Measurements from ENCODE around the gene EPN2. TPM values are rescaled to one million over a fixed set of nuclear protein-coding genes. Genes with fewer than 3 reads are reported as not detected.
"Not testable (repeated sequence)": the region's sequence is repeated elsewhere in the genome, so short reads cannot be mapped to it uniquely, and the experiment has no call there.

EPN2 gene
- 9.8 and 10.4 TPM in 2 replicates for total RNA-seq (2014; rRNA removed; shearing (Covaris generic))

DNA sequence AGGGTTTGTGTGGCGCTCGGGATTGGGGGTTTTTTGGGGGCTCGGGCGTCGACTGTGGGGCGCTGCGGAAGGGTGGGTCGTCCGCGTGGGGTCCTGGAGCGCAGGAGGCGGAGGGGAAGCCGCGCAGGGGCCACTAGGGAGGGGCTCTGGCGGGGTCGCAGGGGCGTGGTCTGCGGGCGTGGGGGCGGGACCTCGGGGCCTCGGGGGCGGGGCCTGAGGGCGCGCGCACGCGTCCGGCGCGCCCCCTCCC lies at the start of gene EPN2:
EPN2 (plus strand) TSS at position 228 of the 250 bp plus-strand sequence. CDS start 45,754 bp downstream, outside the sequence.
- DNase-seq (ENCODE audit: low spot score): not testable (repeated sequence)

DNA sequence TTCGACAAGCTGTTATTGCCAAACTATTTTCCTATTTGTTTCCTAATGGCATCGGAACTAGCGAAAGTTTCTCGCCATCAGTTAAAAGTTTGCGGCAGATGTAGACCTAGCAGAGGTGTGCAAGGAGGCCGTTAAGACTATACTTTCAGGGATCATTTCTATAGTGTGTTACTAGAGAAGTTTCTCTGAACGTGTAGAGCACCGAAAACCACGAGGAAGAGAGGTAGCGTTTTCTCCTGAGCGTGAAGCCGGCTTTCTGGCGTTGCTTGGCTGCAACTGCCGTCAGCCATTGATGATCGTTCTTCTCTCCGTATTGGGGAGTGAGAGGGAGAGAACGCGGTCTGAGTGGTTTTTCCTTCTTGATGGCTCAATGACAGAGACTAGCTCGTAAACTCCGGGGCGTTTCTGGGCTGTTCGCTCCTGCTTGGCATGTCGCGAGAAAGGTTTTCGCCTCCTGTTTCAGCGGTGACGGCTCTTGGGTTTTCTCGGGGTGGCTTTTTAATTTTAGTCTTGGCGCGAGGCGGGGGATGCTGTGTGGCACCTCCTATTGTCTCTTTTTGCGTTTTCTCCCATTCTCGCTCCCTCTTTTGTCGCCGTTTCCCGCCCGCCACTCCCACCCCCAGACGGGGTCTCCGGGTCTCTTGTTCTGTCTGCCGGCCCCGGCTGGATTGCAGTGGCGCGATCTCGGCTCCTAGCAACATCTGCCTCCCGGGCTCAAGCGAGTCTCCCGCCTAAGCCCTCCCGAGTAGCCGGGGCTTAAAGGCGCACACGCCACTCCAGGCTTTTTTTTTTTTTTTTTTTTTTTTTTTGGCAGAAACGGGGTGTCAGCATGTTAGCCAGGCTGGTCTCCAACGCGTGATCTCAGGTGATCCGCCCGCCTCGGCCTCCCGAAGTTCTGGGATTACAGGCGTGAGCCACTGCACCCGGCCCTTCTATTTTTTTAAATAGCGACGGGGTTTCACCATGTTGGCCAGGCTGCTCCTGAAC lies 49.0 kb upstream of the EPN2 start:
- DNase-seq (ENCODE audit: low spot score): not testable (repeated sequence)

DNA sequence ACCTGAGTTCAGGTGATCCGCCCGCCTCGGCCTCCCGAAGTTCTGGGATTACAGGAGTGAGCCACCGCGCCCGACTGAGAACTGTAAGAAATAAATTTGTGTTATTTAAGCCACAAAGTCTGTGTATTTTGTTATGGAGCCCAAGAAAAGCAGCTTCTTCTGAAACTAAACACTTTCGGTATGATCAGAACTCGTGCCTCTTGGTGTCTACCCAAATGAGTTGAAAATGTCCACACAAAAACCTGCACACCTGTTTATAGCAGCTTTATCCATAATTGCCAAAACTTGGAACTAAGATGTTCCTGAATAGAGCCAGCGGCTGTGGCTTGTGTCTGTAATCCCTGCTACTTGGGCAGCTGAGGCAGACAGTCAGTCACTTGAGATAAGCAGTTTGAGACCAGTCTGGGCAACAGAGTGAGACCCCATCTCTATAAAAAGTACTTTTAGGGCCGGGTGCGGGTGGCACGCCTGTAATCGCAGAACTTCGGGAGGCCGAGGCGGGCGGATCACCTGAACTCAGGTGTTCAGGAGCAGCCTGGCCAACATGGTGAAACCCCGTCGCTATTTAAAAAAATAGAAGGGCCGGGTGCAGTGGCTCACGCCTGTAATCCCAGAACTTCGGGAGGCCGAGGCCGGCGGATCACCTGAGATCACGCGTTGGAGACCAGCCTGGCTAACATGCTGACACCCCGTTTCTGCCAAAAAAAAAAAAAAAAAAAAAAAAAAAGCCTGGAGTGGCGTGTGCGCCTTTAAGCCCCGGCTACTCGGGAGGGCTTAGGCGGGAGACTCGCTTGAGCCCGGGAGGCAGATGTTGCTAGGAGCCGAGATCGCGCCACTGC lies 48.1 kb upstream of the EPN2 start:
- DNase-seq (ENCODE audit: low spot score): not testable (repeated sequence)

DNA sequence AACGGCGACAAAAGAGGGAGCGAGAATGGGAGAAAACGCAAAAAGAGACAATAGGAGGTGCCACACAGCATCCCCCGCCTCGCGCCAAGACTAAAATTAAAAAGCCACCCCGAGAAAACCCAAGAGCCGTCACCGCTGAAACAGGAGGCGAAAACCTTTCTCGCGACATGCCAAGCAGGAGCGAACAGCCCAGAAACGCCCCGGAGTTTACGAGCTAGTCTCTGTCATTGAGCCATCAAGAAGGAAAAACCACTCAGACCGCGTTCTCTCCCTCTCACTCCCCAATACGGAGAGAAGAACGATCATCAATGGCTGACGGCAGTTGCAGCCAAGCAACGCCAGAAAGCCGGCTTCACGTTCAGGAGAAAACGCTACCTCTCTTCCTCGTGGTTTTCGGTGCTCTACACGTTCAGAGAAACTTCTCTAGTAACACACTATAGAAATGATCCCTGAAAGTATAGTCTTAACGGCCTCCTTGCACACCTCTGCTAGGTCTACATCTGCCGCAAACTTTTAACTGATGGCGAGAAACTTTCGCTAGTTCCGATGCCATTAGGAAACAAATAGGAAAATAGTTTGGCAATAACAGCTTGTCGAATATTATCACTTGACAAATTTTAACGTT lies 47.3 kb upstream of the EPN2 start:
- DNase-seq (ENCODE audit: low spot score): not testable (repeated sequence)

DNA sequence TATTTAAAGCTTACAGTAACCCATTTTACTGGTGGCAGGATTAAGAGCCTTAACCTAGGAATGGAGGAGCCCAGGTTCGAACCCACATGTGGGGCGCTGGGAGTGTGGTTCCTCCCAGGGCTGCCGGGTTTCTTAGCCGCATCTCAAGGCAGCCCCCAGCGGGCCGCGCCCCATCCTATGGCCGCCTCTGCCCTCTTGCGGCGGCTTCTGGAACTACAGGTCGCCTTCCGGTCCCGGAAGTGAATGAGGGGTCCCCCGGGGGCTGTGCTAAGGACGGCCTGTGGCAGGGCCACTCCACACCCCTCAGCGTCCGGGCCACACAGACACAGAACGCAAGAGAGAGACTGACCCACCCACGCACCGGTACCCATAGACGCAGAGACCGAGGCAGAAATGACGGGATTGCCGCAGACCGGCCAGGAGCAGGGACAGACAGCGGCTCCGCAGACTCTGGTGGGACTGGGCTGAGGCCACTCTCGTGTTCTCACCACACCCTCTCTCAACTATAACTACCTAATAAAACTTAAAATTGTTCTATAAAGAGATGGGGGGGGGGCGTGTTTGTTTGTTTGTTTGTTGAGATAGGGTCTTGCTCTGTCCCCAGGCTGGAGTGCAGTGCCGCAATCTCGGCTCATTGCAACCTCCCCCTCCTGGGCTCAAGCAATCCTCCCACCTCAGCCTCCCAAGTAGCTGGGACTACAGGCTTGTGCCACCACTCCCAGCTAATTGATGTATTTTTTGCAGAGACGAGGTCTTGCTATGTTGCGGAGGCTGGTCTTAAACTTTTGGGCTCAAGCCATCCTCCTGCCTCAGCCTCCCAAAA lies 40.6 kb upstream of the EPN2 start:
- not testable (repeated sequence) for DNase-seq (ENCODE audit: low spot score)

DNA sequence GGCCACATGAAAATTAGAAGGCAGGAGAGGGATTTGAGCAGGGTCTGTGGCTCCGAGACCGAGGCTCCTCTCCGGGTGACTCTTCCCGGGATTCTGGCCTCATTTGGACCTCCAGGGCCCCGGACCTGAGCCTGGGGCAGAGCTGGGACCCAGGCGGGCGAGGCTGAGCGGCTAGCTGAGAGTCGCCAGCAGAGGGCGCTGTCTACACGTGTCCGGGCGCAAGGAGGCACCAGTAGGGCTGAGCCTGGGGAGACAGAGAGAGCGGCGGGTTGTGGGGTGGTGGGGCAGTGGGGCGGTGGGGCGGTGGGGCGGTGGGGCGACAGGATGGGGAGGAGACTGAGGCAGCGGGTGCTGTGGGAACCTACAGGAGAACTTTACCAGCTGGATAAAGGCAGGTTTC lies 34.7 kb upstream of the EPN2 start:
- not testable (repeated sequence) for DNase-seq (ENCODE audit: low spot score)

DNA sequence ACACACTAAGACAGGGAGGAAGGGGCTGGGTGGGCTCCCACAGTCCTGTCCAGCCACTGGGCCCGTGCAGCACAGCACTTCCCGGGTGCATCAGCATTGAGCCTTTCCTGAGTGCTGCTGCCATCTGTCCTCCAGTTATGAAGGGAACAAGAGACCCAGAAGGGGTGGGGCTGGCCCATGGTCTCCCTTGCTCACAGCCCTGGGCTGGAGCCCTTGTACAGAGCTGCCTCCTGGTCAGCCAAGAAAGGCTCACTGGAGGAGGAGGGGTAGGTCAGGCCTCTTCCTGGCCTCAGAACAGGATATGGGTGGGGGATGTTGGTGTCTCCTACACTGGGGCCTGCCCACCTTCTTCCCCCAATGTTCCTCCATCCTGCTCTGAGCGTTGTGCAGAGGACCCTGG lies 33.7 kb upstream of the EPN2 start:
- DNase-seq (ENCODE audit: low spot score): not testable (repeated sequence)

DNA sequence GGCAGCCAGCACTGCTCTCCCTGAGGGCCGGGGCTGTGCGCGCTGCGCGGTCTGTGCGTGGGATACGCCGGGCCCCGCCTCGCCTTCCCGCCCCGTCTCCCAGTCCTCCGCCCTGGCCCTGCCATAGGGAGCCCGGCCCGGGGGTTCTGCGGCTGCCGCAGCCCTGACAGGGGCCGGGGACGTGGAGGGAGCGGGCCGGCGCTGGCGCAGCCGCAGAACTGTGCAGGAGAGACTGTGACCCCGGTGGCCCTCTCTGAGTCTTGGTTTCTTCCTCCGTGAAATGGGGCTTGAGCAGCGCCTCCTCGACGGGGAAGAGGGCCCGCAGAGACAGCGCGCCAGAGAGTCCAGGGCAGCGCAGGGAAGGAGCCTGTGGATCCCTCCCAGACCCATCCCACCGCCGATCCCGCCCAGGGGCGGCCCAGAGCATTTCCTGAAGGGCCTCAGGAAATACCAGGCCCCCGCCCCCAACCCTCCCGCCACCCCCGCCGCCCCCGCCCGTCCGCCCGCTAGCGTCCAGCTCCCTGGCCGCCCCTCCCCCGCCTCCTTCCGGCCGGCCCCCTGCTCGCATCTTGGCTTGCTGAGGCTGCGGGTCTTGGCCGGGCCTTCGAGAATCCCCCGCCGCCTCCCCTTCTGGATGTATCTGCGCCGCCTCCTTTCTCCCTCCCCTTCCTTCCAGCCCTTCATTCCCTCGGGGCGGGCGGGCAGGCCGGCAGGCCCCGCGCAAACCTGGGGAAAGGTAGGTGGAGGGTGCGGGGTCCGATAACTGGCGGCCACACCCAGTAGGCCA lies 21.9 kb upstream of the EPN2 start:
- not testable (repeated sequence) for DNase-seq (ENCODE audit: low spot score)

DNA sequence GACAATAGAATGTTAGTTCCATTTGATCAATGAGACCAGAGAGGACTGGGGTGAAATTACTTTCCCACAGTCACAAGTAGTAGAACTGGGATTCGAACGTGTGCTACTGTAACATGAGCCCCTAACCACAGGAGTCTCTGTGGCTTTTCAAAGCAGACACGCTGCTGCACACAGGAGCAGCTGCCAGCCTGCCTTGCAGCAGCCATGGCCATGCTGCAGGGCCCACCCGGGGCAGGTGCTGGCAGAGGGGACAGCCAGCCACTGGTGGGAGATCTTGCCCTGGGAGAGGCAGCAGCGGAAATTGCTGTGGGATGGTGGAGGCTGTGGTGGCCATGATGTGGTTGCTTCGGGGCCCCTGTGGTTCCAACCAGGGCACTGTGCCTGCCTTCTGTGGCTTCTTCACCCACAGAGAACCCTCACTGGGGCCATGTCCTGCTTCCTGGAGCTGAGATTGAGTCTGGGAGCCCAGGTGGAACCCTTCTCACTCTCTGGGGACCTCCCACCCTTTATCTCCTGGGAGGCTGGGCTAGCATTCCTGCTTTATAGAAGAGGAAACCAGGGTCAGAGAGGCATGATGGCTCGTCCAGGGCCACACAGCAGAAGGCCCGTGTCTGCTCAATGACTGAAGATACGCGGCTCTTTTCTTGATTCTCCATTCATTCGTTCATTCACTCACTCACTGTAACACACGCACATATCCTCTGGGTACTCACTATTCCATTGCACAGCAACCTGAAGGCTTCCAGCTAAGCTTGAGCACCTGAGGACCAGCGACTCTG lies 20.8 kb upstream of the EPN2 start:
- not testable (repeated sequence) for DNase-seq (ENCODE audit: low spot score)

DNA sequence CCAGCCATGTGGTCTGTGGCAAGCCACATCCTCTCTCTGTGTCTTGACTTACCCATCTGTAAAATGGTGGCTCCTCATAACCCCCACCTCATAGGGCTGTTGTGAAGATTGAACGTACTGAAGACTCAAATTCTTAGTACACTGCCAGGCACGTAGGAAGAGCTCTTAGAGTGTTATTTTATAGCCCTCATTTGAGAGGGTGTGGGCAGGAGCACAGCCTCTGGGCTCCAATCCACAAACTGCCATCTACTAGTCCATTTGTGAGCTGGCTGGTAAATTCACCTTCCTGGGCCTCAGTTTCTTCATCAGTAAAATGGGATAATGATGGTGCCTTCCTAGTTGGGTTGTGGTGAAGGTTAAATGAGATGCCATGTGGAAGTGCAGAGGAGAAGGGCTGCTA lies 18.3 kb upstream of the EPN2 start:
- DNase-seq (ENCODE audit: low spot score): not testable (repeated sequence)

DNA sequence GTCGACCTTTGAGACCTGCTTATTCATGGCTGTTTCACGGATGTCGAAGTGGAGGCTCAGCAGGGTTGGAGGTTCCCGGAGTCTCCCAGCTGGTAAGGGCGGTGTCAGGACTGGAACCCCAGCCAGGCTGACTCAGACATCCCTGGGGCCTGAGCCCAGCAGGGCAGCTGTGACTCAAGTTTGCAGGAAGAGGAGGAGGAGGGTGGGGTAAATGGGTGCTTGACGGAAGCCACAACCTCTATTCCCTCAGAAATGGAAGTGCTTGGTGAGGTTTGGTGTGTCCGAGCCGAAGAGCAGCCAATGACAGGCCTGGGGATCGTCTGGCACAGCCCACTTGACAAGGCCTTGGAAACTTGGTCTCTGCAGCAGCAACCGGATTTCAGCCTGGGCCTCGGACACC lies 17.8 kb upstream of the EPN2 start:
- not testable (repeated sequence) for DNase-seq (ENCODE audit: low spot score)

DNA sequence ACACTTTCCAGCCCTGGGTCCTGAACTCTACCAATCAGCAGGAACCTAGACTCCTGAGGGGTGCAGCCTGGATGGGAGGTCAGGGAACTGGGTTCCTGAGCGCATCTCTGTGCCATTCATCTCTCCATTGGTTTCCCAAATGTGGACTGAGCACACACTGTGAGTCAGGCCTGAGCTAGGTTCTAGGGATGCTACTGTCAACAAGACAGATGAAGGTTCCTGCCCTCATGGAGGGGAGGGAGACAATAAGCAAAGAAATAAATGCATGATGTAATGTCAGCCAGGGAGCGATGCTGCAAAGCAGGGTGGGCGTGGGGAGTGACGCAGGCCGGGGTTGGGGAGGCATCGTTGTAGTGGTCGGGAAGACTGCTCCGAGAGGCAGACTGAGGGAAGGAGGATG lies 17.0 kb upstream of the EPN2 start:
- not testable (repeated sequence) for DNase-seq (ENCODE audit: low spot score)

DNA sequence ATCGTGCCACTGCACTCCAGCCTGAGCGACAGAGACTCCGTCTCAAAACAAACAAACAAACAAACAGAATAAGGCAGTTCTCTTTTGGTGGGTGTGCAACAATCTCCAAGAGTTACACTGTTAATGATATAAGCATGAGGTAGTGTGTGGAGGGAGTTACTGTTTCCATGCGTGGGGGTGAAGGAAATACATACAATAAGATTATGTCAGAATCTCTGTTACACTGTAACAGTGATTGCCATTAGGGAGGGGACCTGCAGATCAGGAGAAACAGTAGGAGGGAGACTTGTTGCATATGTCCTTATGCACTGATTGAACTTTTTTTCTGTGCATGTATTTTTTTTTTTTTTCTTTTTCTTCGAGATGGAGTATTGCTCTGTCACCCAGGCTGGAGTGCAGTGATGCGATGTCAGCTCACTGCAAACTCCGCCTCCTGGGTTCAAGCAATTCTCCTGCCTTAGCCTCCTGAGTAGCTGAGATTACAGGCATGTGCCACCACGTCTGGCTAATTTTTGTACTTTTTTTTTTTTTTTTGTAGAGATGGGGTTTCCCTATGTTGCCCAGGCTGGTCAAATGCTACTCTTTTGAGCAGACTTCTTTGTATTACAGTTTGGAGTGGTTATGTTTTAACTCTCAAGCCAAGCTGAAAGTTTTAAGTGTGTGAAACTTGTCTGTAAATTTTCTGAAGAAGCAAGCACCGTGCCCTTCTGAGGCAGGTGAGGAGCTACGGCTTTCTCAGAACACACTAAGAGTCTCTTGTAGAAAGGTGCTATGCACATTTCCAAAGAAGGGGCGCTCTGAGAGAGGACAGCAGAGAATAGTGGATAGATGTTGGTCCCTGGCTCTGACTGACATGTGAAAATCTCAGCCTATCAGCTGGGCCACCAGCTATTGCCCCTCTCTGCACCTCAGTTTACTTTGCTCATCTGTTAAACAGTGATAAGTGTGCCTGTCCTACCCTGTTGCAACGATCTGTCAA lies 10.3 kb upstream of the EPN2 start:
- not testable (repeated sequence) for DNase-seq (ENCODE audit: low spot score)

DNA sequence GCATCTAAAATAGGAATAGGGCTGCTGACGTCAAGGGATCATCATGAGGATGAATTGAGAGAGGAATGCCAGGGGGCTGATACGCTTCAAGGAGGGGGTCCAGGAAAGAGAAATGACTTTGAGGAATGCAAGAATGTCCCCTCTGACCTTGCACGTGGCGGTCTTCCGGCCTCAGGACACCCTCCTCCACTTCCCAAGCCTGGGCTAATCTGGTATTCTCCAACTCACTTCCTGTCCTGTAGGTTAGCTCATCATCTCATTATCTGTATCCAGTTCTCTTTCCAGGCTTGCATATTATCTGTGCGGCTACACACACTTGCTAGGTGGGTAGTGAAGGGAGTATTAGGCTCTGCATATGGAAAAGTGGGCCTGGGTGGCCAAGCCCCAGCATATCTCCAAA lies 2.5 kb upstream of the EPN2 start:
- DNase-seq (ENCODE audit: low spot score): not testable (repeated sequence)

DNA sequence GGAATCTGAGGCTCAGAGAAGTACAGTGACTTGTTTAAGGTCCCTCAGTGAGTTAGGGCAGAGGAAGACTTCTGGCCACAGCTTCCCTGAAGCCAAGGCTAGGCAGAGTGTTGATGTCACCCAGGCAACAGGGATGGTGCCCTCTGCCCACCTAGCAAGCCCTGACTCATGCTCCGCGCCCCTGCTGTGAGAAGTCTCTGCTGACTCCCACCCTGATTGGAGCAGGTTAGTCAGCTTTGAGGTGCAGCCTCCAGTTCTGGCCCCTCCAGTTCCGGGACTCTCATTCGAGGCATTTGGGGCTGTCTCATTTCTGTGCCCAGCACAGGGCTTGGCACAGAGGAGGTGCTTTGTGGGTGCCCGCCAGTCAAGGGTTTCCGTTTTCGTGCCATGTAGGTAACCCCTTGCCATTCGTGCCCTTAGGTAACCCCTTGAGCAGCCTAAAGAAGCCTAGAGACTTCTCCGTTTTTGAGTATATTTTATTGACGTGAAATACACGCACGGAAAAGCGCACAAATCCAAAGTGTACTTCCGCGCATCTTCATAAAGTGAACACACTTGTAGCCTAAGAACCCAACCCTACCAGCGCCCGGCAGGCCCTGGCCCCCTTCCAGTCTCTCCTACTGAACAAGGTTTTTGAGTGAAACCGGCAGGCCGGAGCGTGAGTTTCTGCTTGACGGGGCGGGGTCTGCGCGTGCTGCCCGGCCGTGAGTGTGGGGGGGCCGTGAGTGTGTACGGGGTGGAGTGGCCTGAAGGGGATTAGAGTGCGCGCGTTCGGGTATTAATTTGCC lies 621 bp upstream of the EPN2 start:
- DNase-seq (ENCODE audit: low spot score): not testable (repeated sequence)

DNA sequence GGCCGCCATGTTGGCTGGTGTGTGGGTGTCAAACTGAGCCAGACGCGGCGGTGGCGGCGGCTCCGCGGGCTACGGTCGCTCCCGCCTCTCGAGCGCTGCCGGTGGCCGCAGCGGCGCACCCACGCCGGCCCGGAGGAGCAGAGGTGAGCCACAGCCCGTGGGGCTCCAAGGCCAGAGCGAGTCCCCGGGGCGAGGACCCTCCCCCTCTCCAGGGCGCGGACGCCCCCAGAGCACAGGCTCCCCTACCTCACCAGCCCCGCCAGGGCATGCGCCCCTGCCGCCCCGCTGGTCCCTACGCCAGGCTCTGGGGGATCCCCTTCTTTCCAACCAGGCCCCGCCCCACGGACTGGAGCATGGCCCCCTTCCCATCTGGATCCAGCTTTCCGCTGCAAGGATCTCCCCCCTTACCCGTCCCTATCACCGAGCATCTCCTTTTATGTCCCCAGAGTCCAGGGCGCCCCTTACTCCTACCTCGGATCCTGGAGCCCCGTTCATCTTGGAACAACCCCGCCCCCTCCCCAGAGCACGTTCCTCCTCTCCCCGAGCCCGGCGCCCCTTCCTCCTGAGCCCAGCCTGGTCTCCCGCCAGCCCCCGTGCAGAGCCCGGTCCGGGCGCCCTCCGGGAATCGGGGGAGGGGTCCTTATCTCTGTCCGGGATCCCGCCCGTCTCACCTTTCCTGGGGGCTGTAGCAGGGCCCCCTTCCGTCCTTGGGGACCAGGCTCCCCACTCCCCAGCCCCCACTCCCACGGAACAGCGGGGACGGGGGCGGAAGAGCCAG lies 412 bp downstream of the EPN2 start:
- peak; percentile 19 for DNase-seq (ENCODE audit: low spot score)

DNA sequence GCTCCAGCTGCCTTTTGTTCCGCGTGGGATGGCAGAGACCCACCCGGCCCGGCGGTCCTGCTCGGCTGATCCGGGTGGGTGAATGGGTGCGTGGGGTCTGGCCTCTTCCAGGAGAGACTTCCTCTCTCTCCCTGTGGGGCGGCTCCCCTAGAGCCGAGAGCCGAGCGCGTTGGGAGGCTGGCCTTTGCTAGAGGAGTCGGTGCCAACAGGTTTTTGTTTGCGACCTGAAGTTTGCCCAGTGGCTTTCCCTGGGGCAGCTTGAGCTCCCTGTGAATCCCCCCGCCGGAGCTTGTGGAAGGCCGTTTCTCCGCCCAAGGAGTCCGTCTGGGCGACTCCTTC lies 970 bp downstream of the EPN2 start:
- DNase-seq (ENCODE audit: low spot score): no peak

Measured in A172 (cell line).